PFSK-1 (cell line): ENCODE data around the gene AUTS2.

Experiments used
- FOXP2 ChIP-seq: optimal IDR thresholded peaks from 2 replicates; pipeline ENCODE3; 2011; ENCODE audit warnings: borderline replicate concordance, control low read depth, inconsistent platforms; ENCODE audit not compliant: insufficient read depth; ENCODE audit errors: extremely low read length, extremely low read depth
- POLR2AphosphoS5 ChIP-seq: IDR thresholded peaks from 2 replicates; pipeline ENCODE4 v1.6.1; 2012; ENCODE audit warnings: low read depth, mild to moderate bottlenecking, control low read depth, low read length, moderate library complexity
- REST ChIP-seq, 2 experiments: IDR thresholded peaks; 2 replicates each; pipeline versions ENCODE4 v1.6.1 to v1.8.0; 2011 to 2012; ENCODE audit warnings: low read depth in 2 of 2, low read length in 2 of 2, control low read depth in 1 of 2, inconsistent platforms in 1 of 2, mild to moderate bottlenecking in 1 of 2, moderate library complexity in 1 of 2; ENCODE audit not compliant: insufficient read depth in 1 of 2
- SIN3A ChIP-seq: IDR thresholded peaks from 2 replicates; pipeline ENCODE4 v1.6.1; 2012; ENCODE audit warnings: mild to moderate bottlenecking, low read length, moderate library complexity, borderline replicate concordance; ENCODE audit not compliant: insufficient read depth
- TAF1 ChIP-seq: IDR thresholded peaks from 2 replicates; pipeline ENCODE4 v1.6.1; 2012; ENCODE audit warnings: low read length, control low read depth, borderline replicate concordance; ENCODE audit not compliant: insufficient read depth

- TF ChIP-seq FOXP2 (no peak), POLR2AphosphoS5 (no peak), TAF1 (no peak), REST (IDR thresholded peaks at IDR 0.05; ENCODE audit: insufficient read depth in 1 of 2, low read depth in 2 of 2, low read length in 2 of 2) (no peak), SIN3A (no peak)
Observed at GRCh38 chr7:70700055-70700940, 1102.0 kb downstream of the AUTS2 start.
